ENCODE results near the gene DNMT3B. TPM values are rescaled to one million over a fixed set of nuclear protein-coding genes. Genes with fewer than 3 reads are reported as not detected.
"Not testable (repeated sequence)": the region's sequence is repeated elsewhere in the genome, so short reads cannot be mapped to it uniquely, and the experiment has no call there.

Gene DNMT3B
- total RNA-seq, 1 donor = 24.8 TPM

DNA sequence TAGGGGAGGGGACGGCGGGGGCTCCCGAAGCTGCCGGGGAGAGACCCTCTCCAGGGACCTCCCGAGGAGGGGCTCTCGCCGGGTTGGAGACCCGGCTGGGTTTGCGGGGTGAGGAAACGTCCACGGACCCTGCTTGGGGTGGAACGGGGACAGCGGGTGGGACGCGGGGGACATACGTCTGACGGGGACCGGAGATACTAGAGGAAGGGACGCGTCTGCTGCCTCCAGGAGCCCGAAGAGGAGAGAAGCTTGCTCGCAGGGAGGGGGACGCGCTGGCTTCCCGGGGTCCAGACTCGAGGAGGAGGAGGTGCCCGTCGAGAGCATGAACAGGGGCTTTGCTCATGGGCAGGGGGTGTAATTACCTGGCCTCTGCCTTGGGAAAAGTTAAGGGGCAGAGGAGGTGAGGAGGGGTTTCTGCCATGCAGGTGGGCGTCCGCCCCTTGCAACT is 593 bp downstream of the DNMT3B start:
- DNase-seq (ENCODE audit: low read depth in 2 of 3, low spot score in 2 of 3) = no peak

DNA sequence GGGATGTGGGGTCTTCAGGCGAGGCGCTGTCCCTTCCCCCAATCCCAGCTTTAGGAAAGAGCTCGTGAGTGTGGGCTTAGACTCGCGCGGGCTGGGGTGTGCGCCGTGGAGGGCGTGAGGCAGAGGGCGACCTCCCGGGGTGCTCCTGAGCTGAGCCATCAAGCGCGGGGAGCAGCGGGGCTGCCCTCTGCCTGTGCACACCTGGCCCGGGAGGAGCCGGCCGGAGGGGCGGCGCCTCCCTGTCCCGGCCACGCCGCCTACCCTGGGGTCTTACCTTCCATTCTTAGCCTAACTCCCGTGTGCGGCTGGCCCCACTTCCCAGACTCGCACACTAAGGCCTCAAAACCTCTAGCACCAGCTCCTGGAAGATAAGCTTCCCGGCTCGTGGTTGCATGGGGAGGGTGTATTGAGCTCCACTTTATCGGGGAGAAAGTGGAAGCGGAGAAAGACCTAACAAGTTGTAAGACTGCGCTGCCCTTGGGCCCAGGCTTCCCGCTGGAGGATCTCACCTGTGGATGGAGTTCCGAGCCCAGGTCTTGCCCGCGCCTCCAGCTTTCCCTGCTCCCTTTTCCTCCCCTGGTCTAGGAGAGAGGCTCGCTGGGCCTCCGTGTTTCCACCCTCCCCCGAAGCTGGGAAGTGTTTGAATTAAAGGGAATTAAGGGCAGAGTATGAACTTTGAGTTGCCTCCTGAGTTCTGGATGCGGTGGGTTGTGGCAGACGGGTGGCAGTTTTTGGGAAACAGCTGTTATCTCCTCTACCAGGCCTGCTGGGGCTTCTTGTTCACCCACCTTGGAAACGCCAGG is 1.2 kb downstream of the DNMT3B start:
- DNase-seq (ENCODE audit: low read depth in 2 of 3, low spot score in 2 of 3) = no peak

DNA sequence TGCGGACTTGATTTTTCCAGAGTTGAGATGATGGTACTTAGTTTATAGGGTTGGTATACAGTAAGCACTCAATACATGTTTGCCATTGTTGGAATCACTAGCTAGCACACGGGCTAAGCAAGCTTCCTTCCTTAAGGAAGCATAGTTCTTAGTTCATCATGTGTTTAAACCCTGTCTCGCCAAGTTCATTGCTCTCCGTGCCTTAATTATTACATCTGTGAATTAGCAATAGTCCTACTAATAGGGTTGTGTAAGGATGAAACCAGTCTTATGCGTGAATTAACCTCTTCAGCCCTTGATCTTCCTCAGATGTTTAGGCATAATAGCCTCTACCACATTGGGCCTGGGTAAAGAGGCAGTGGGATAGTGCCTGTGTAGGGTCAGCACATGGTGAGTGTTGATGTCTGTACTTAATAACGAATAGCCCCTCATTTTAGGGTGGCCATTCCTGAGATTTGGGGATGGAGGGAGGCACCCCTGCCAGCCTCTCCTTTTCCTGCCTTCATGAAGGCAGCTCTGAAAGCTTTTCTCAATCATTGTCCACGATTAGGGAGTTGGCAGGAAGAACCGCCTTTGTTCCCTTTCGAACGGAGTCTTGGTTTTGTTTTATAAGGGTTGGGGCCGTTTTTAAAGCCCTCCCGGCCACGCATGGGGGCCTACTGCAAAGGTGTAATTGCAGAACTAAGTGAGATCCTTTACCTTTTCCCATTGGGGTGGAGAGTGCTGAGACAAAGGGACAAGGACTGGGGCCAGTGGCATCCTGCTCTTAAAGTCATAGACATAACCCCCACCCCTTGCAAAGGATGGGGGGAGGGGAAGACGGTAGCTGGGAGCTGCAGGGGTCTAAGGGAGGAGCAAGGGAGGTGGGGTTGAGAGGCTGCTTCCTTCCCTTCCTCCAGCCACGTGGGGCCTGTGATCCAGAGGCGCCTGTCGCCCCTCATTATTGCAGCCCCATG is 2.1 kb downstream of the DNMT3B start:
- peak in 1 of 3 donors; percentile 39 for DNase-seq (ENCODE audit: low read depth in 2 of 3, low spot score in 2 of 3)

DNA sequence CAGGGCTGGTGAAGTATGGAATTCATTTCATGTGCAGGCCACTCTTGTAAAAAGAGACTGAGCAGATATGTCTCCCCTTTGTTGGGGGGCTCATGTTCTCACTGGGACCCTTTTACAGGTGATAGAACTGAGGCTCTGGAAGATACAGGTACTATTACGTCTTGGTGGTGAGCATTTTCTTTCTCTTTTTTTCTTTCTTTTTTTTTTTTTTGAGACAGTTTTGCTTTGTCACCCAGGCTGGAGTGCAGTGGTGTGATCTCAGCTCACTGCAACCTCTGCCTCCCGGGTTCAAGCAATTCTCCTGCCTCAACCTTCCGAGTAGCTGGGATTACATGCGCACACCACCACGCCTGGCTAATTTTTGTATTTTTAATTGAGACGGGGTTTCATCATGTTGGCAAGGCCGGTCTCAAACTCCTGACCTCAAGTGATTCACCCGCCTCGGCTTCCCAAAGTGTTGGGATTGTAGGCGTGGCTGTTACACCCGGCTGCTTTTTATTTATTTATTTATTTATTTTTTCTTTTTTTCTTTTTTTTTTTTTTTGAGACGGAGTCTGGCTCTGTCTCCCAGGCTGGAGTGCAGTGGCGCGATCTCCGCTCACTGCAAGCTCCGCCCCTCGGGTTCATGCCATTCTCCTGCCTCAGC is 3.2 kb downstream of the DNMT3B start:
- not testable (repeated sequence) for DNase-seq (ENCODE audit: low read depth in 2 of 3, low spot score in 2 of 3)

DNA sequence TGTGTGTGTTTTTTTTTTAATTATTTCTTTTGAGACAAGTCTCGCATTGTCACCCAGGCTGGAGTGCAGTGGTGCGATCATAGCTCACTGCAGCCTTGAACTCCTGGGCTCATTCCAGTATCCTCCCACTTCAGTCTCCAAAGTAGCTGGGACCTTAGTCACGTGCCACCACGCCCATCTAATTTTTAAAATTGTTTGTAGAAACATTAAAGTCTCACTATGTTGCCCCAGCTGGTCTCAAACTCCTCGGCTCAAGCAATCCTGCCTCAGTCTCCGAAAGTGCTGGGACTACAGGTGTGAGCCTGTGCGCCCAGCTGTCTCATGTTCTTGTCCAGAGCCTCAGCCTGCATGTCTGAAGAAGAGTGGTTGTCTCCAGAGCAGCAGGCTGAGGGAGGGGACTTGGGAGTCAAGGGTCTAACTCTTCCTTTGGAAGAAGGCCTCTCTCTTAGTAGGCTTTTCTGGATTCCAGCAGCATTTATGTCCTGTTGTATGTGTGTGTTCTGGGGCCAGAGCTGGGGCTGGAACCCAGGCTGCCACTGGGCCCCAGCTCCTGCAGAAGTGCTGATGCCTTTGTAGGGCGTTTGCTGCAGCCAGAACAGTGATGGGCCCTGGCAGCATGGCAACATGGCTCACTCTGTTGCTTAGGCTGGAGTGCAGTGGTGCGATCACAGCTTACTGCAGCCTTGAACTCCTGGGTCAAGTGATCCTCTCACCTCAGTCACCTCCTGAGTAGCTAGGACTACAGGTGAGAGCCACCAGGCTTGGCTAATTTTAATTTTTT is 5.4 kb downstream of the DNMT3B start:
- DNase-seq (ENCODE audit: low read depth in 2 of 3, low spot score in 2 of 3) = no peak

DNA sequence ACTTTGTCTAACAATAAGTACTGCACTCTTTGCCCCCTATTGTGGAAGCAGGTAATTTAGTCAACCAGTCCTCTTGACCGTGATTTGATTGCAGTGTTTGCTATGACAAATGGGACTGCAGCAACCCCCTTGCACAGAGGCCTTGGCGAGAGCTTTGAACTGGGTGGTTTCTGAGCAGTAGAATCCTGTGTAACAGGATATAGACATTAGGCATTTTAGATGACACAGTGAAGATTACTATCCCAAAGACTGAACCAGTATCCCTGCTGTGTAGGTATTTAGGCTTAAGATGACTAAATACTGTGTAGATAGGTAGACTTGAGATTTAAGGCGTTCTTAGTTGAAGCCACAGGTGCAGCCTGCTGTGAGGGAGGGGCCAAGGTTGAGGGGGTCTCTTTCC is 9.9 kb downstream of the DNMT3B start:
- no peak for DNase-seq (ENCODE audit: low read depth in 2 of 3, low spot score in 2 of 3)

DNA sequence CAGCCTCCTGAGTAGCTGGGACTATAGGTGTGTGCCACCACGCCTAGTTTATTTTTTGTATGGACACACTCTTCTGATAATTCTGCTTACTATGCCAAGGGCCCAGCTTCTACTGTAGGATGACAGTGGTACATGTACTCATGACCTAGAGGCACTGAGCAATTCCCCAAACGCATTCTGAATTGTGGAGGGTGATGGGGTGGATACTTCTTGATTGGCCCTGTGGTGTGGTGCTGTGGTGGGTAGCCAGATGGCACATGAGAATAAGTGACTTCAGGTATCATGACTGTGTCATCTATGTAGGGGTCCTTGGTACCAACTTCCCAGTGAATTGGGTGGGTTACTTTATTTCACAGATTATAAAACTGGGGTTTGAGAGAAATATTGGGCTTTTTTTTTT is 11.0 kb downstream of the DNMT3B start:
- no peak for DNase-seq (ENCODE audit: low read depth in 2 of 3, low spot score in 2 of 3)

DNA sequence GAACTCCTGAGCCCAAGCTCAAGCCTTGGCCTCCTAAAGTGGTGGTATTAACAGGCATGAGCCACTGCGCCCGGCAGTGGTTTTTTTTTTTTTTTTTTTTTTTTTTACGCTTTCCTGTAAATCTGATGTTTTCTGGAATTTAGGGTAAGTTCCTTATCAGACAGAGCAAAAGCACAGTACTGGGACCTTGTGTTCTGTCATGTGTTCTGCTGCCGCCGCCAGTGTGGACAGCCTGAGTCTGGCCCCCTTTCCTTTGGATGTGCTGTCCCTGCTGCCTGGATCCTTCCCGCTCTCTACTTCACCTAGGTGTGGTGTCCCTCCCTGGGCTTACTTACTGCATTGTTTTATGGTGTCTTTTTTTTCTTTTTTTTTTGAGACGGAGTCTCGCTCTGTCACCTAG is 11.7 kb downstream of the DNMT3B start:
- no peak for DNase-seq (ENCODE audit: low read depth in 2 of 3, low spot score in 2 of 3)

DNA sequence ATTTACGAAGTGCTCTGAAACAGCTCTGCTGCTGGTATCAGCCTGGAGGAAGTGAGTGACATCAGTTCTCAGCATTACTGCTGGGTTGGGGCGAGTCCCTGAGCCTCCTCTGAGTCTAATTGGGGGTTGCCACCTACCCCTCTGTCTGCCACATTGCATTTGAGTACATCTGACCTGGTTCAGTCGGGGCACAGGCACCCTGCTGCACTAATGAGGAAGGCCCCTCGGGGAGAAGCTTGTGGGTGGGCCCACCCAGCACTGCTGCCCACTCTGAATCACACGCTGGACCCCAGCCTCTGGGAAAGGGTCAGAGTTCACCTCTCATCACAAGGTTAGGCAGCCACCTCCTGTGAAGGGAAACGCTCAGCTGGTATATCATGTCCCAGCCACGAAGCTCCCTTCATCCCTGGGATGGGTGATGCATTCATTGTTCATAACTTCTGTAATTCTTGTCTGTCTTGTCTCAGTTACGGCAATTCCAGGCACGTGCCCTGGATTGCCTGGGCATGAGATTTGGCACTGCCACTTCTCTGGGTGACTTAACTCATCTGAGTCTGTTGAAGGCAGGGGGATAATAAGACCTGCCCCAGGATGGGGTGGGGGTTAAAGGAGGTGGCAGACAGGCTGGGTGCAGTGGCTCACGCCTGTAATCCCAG is 13.3 kb downstream of the DNMT3B start:
- DNase-seq (ENCODE audit: low read depth in 2 of 3, low spot score in 2 of 3) = peak in 1 of 3 donors; percentile 59

DNA sequence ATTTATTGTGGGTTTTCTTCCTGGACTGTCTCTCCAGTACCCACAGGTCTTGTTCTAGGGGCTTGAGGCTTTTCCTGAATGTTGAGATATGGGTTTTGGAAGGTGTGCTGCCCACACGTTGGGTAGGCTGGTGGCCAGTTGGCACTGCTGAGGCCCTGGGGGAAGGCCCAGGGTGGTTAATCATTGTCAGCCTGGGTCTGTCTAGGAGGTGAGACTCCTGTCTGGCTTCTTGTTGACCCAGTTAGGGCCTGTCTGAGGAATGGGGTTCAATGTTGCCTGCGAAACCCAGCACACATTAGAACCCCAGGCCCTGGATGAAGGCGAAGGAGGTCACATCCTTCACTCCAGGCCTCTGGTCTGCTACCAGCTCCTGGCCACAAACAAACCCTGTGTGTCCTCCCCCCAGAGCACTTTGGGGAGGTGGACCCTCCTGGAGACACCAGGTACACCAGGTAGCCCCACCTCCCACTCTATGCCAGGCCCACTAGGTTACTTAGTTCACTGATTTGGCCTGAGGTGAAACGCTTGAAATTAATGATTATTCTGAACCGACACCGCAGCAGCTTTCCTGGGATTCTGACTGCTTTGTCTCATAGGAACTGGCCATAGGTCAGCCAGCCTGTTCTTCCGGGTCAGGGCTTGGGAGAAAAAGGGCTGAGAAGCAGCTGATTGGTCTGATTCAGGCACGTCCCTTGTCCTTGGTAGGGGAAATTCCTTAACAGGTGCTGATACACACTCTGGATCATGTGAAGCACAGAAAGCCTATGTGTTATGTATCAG is 15.2 kb downstream of the DNMT3B start:
- no peak for DNase-seq (ENCODE audit: low read depth in 2 of 3, low spot score in 2 of 3)

DNA sequence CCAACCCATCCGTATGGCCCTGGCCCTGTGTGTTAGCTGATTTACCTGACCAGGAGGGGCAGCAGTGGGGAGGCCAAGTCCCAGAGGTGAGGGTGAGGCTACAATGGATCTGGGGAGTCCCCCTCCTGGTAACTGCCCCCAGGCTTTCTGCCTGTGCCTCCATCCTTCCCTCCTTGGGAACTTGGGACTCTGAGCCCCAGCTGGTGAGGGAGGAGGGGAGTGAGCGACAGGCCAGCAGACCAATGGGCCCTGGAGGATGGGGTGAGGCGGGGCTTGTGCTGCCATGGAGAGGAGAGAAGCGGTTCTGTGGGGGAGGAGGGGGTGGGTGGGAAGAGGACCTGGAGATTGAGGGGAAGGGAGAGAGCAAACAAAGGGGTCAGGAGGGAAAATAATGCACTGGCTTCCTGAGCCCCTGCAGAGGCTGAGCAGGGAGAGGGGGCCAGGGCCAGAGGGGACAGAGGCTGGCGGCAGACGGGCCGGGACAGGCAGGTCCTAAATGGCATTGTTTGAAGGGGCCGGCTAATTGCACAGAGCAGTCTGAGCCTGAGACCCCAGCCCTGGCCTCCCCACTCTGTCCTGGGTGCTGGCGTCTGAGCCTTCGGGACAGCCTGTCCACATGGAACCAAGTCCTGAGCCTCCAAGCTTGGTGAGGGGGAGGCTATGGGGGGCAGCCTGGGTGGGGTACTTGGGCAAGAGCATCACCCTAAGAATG is 17.5 kb downstream of the DNMT3B start:
- DNase-seq (ENCODE audit: low read depth in 2 of 3, low spot score in 2 of 3) = no peak

DNA sequence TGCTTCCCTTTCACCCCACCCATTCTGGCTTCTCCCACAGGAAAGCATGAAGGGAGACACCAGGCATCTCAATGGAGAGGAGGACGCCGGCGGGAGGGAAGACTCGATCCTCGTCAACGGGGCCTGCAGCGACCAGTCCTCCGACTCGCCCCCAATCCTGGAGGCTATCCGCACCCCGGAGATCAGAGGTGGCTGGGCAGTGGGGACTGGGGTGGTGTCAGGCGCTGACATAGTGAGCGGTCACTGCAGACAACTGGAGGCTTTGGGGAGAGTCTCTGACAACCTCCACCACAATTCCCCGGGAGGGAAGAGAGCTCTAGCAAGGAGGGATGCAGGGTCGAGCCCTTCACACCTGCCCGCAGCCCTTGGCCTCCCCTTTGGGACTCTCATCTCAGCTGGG is 18.1 kb downstream of the DNMT3B start:
- no peak for DNase-seq (ENCODE audit: low read depth in 2 of 3, low spot score in 2 of 3)

DNA sequence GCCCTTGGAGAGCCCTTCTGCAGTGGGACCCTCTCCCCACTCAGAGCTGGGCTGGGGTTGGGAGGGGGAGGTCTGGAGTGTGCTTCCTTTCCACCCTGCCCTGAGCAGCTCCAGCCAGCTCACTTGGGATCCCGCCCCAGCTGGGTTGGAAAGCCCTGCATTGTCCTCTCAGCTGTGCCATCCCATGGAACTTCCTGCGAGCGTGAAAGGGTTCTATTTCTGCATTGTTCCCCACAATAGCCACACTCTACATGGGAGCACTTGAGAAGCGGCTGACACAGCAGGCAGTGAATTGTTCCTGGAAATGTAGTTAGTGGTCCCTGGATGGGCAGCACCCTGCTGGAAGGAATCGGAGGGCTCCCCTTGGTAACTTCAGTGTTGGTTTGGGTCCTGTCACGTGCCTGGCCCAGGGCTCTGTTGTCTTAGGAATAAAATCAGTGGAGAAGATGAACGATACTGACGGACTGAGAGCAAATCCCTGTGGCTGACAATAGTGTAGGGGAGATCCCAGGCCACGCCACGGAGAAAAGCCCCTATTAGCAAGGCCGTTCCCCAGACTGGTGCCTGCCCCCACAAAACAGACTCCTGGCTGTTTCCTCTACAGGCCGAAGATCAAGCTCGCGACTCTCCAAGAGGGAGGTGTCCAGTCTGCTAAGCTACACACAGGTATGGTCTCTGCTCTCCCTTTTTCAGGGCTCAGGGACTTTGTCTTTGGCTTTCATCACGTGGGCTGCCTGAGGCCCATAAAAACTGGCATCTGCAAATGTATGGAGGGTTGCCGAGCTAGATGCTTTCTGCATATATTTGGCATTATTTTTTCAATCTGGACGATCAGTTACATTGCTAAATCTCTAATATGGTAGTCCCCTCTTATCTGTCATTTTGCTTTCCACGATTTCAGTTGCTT is 18.8 kb downstream of the DNMT3B start:
- DNase-seq (ENCODE audit: low read depth in 2 of 3, low spot score in 2 of 3) = no peak

DNA sequence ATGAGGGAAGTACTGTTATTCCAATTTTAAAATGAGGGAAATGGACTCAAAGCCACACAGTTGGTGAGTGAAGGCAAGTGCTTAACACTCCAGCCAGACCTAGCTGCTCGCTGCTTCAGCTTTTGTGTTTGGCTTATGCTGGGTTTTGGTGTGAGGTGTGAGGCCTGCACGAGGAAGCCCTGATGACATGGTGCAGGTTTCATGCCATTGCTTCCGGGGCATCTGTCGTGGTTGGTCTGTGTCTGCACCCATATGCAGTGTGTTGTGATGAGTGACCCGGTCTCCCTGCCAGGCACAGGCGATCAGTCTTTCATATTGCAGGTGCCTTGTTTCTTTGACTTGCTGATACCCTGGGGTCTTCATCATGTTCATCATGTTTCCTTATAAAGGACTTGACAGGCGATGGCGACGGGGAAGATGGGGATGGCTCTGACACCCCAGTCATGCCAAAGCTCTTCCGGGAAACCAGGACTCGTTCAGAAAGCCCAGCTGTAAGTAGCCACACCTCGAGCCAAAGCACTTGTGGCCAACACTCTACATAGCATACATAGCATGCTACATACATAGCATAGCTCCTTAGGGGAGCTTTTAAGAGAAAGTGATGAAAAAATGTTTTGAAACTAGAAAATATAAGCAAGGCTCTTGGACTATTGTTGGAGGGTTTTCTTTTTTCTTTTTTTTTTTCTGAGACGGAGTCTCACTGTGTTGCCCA is 22.3 kb downstream of the DNMT3B start:
- DNase-seq (ENCODE audit: low read depth in 2 of 3, low spot score in 2 of 3) = no peak

DNA sequence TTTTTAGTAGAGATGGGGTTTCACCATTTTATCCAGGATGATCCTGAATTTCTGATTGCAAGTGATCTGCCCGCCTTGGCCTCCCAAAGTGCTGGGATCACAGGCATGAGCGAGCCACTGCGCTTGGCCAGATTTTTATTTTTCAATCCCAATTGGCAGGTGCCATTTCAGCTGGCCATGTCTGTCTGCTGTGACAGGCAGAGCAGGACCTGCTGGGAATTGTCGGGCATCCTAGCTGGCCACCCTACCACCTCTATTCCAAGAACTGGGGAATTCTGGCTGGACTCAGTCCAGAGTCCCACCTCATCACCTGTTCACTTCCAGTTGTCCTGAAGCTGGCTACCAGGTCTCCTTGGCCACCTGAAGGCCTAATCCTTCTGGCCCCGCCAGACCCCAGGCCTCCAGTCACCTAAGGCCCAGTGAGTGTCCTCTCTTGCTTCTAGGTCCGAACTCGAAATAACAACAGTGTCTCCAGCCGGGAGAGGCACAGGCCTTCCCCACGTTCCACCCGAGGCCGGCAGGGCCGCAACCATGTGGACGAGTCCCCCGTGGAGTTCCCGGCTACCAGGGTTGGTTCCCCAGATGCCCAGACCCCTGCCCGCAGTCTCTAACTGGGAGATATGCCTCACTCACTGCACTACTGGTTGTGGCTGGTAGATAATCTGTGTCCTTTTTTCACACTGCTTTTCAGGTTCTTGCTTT is 24.0 kb downstream of the DNMT3B start:
- DNase-seq (ENCODE audit: low read depth in 2 of 3, low spot score in 2 of 3) = no peak

DNA sequence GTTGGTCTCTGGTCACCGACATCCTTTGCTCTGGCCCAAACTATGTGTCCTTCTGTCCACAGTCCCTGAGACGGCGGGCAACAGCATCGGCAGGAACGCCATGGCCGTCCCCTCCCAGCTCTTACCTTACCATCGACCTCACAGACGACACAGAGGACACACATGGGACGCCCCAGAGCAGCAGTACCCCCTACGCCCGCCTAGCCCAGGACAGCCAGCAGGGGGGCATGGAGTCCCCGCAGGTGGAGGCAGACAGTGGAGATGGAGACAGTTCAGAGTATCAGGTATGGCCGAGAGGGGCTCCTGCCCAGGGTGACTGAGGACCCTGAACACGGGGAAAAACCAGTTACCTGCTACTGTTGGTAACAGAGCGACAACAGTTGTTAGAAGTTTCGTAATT is 25.0 kb downstream of the DNMT3B start:
- DNase-seq (ENCODE audit: low read depth in 2 of 3, low spot score in 2 of 3) = no peak

Data from hematopoietic multipotent progenitor cell (in vitro differentiated cells).